HEK293 (cell line): Measurements from ENCODE around the gene SLC1A3.

Experiments used
- CTCF ChIA-PET: fragments of 350-600 bp; formaldehyde crosslinking; extraction: SDS; loops from one replicate; lab custom pipeline; 2021; ENCODE audit warnings: antibody characterized with exemption; lab: Yijun Ruan, JAX
- POLR2A ChIA-PET: fragments of 300-600 bp; formaldehyde crosslinking; extraction: SDS; loops from one replicate; lab custom pipeline; 2020; ENCODE audit warnings: antibody characterized with exemption, inconsistent platforms; lab: Yijun Ruan, JAX
- H3K27ac ChIP-seq: fragments of 200-500 bp; sonication (Bioruptor generic); 2 replicates; pipeline ENCODE4 v1.5.1; 2014; ENCODE audit warnings: low read depth, low read length, control low read depth, inconsistent platforms; ENCODE audit errors: extremely low read depth
- H3K36me3 ChIP-seq, 2 experiments: fragments of 200-500 bp in 1 of 2; sonication (Bioruptor generic) in 1 of 2; 1 replicate in 1 of 2; 2 replicates in 1 of 2; pipeline ENCODE4 v1.5.1; 2014 to 2017; ENCODE audit warnings: inconsistent platforms in 2 of 2, low read length in 2 of 2; ENCODE audit not compliant: control insufficient read depth in 2 of 2, insufficient read depth in 1 of 2
- H3K4me1 ChIP-seq: fragments of 200-500 bp; sonication (Bioruptor generic); 2 replicates; pipeline ENCODE4 v1.5.1; 2014; ENCODE audit warnings: mild to moderate bottlenecking, low read length, inconsistent platforms; ENCODE audit not compliant: control insufficient read depth, insufficient read depth
- H3K4me3 ChIP-seq: 2 replicates; pipeline ENCODE4 v1.5.1; 2011; ENCODE audit warnings: low read depth, mild to moderate bottlenecking, control low read depth, low read length, moderate library complexity
- H3K9me3 ChIP-seq: fragments of 200-500 bp; sonication (Bioruptor generic); 2 replicates; pipeline ENCODE4 v1.5.1; 2014; ENCODE audit warnings: low read depth, low read length, inconsistent platforms; ENCODE audit not compliant: control insufficient read depth, insufficient read depth
- HOXC10 ChIP-seq: sonication (generic); formaldehyde crosslinking; IDR thresholded peaks from 2 replicates; pipeline ENCODE4 v1.8.1; 2023; ENCODE audit warnings: mild to moderate bottlenecking, missing genetic modification reagents
- KLF1 ChIP-seq: fragments of 450-650 bp; formaldehyde crosslinking; IDR thresholded peaks from 2 replicates; pipeline ENCODE4 v1.5.1; 2016; ENCODE audit warnings: missing biosample characterization, missing genetic modification characterization
- KLF7 ChIP-seq: fragments of 450-650 bp; formaldehyde crosslinking; IDR thresholded peaks from 2 replicates; pipeline ENCODE4 v1.5.1; 2016; ENCODE audit warnings: missing biosample characterization, missing genetic modification characterization, borderline replicate concordance
- KLF8 ChIP-seq: fragments of 450-650 bp; formaldehyde crosslinking; IDR thresholded peaks from 2 replicates; pipeline ENCODE4 v1.5.1; 2016; ENCODE audit warnings: missing biosample characterization, missing genetic modification characterization
- TCF7L2 ChIP-seq: IDR thresholded peaks from 2 replicates; pipeline ENCODE4 v1.6.1; 2011; ENCODE audit warnings: low read depth, mild to moderate bottlenecking, inconsistent platforms, low read length, moderate library complexity, borderline replicate concordance
- ZBTB21 ChIP-seq: fragments of 450-650 bp; formaldehyde crosslinking; IDR thresholded peaks from 2 replicates; pipeline ENCODE4 v1.5.1; 2017; ENCODE audit warnings: missing biosample characterization, missing genetic modification characterization
- ZNF112 ChIP-seq: fragments of 450-650 bp; formaldehyde crosslinking; IDR thresholded peaks from 2 replicates; pipeline ENCODE4 v1.5.0; 2017; ENCODE audit warnings: missing biosample characterization, missing genetic modification characterization
- ZNF169 ChIP-seq: fragments of 450-650 bp; formaldehyde crosslinking; IDR thresholded peaks from 2 replicates; pipeline ENCODE4 v1.5.1; 2016; ENCODE audit warnings: missing biosample characterization, missing genetic modification characterization
- ZNF184 ChIP-seq: fragments of 450-650 bp; IDR thresholded peaks from 2 replicates; pipeline ENCODE4 v1.5.1; 2018; ENCODE audit warnings: missing biosample characterization, mild to moderate bottlenecking, missing genetic modification characterization
- ZNF37A ChIP-seq: fragments of 450-650 bp; IDR thresholded peaks from 2 replicates; pipeline ENCODE4 v1.5.1; 2018; ENCODE audit warnings: missing biosample characterization, missing genetic modification characterization
- ZNF423 ChIP-seq: fragments of 450-650 bp; formaldehyde crosslinking; IDR thresholded peaks from 2 replicates; pipeline ENCODE4 v1.5.1; 2016; ENCODE audit warnings: missing biosample characterization, missing genetic modification characterization
- ZNF48 ChIP-seq: fragments of 450-650 bp; formaldehyde crosslinking; IDR thresholded peaks from 2 replicates; pipeline ENCODE4 v1.5.1; 2016; ENCODE audit warnings: missing biosample characterization, missing genetic modification characterization
- ZNF514 ChIP-seq: fragments of 450-650 bp; formaldehyde crosslinking; IDR thresholded peaks from 2 replicates; pipeline ENCODE4 v1.5.1; 2016; ENCODE audit warnings: missing biosample characterization, missing genetic modification characterization
- ZNF558 ChIP-seq: fragments of 450-650 bp; formaldehyde crosslinking; IDR thresholded peaks from 2 replicates; pipeline ENCODE4 v1.5.1; 2016; ENCODE audit warnings: missing biosample characterization, missing genetic modification characterization
- ZNF585B ChIP-seq: fragments of 450-650 bp; formaldehyde crosslinking; IDR thresholded peaks from 2 replicates; pipeline ENCODE4 v1.5.1; 2016; ENCODE audit warnings: missing biosample characterization, missing genetic modification characterization
- ZSCAN16 ChIP-seq: fragments of 450-650 bp; formaldehyde crosslinking; IDR thresholded peaks from 2 replicates; pipeline ENCODE4 v1.5.1; 2016; ENCODE audit warnings: missing biosample characterization, missing genetic modification characterization
- ZSCAN30 ChIP-seq: fragments of 450-650 bp; IDR thresholded peaks from 2 replicates; pipeline ENCODE4 v1.5.1; 2018; ENCODE audit warnings: missing biosample characterization, mild to moderate bottlenecking, missing genetic modification characterization, moderate library complexity
- TF ChIP-seq, protein P1 (sequence below): fragments of 450-650 bp; formaldehyde crosslinking; IDR thresholded peaks from 2 replicates; pipeline ENCODE4 v1.5.1; 2017; ENCODE audit warnings: missing biosample characterization, missing genetic modification characterization
- TF ChIP-seq, protein P2 (sequence below): fragments of 450-650 bp; formaldehyde crosslinking; IDR thresholded peaks from 2 replicates; pipeline ENCODE4 v1.5.1; 2016; ENCODE audit warnings: missing biosample characterization, missing genetic modification characterization, borderline replicate concordance
- TF ChIP-seq, protein P3 (sequence below): fragments of 450-650 bp; IDR thresholded peaks from 2 replicates; pipeline ENCODE4 v1.5.1; 2018; ENCODE audit warnings: missing biosample characterization, mild to moderate bottlenecking, missing genetic modification characterization

Gene SLC1A3

DNA sequence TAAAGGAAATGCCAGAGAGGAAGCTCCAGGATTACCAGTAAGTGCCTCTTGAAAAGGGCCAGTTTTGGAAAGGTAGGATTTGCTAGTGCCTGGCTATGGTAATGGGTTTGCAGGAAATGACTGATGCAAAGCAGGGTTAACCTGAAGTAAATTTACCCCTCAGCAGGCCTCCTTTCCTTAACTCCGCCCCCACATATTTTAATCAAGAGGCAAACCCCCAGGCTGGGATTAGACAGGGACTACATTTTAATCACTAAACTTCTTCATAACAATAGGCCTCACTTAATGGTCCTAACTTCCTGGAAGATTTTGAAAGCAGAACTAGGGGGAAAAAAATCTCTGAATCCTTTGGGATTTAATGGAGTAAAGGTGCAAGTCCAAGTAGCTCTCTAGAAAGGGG is 10.2 kb upstream of the SLC1A3 start:
- TF ChIP-seq ZNF37A (no peak), ZNF112 (tag by site-specific recombination) (no peak), ZSCAN16 (no peak), ZNF184 (tag by site-specific recombination) (no peak), ZNF514 (tag by site-specific recombination) (no peak), ZNF423 (tag by site-specific recombination) (no peak), ZSCAN30 (tag by site-specific recombination) (no peak), TCF7L2 (no peak), ZBTB21 (tag by site-specific recombination) (no peak), ZNF48 (tag by site-specific recombination) (no peak), ZNF169 (tag by site-specific recombination) (no peak), ZNF585B (no peak), KLF8 (tag by site-specific recombination) (no peak), ZNF558 (tag by site-specific recombination) (no peak), HOXC10 (CRISPR knock-in tag) (no peak)
- TF ChIP-seq, protein P1, sequence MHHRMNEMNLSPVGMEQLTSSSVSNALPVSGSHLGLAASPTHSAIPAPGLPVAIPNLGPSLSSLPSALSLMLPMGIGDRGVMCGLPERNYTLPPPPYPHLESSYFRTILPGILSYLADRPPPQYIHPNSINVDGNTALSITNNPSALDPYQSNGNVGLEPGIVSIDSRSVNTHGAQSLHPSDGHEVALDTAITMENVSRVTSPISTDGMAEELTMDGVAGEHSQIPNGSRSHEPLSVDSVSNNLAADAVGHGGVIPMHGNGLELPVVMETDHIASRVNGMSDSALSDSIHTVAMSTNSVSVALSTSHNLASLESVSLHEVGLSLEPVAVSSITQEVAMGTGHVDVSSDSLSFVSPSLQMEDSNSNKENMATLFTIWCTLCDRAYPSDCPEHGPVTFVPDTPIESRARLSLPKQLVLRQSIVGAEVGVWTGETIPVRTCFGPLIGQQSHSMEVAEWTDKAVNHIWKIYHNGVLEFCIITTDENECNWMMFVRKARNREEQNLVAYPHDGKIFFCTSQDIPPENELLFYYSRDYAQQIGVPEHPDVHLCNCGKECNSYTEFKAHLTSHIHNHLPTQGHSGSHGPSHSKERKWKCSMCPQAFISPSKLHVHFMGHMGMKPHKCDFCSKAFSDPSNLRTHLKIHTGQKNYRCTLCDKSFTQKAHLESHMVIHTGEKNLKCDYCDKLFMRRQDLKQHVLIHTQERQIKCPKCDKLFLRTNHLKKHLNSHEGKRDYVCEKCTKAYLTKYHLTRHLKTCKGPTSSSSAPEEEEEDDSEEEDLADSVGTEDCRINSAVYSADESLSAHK (tag by site-specific recombination), result no peak
- TF ChIP-seq, protein P2, sequence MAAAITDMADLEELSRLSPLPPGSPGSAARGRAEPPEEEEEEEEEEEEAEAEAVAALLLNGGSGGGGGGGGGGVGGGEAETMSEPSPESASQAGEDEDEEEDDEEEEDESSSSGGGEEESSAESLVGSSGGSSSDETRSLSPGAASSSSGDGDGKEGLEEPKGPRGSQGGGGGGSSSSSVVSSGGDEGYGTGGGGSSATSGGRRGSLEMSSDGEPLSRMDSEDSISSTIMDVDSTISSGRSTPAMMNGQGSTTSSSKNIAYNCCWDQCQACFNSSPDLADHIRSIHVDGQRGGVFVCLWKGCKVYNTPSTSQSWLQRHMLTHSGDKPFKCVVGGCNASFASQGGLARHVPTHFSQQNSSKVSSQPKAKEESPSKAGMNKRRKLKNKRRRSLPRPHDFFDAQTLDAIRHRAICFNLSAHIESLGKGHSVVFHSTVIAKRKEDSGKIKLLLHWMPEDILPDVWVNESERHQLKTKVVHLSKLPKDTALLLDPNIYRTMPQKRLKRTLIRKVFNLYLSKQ (tag by site-specific recombination), result no peak
- TF ChIP-seq, all 188 proteins: peak for 0
- CTCF ChIA-PET, result interaction anchor here (0.7 to 1.3 kb wide), 2 partner anchors 97 to 137 kb away, joined by 4 read pairs; no protein-coding TSS in a partner anchor
- Histone ChIP-seq H3K4me3 (no peak overlapping the region), H3K9me3 (no peaks in the 10 kb centered on the region), H3K4me1 (no peaks in the 10 kb centered on the region), H3K27ac (no peak overlapping the region), H3K36me3 (no peaks in the 10 kb centered on the region)
- POLR2A ChIA-PET, result no interaction called here

DNA sequence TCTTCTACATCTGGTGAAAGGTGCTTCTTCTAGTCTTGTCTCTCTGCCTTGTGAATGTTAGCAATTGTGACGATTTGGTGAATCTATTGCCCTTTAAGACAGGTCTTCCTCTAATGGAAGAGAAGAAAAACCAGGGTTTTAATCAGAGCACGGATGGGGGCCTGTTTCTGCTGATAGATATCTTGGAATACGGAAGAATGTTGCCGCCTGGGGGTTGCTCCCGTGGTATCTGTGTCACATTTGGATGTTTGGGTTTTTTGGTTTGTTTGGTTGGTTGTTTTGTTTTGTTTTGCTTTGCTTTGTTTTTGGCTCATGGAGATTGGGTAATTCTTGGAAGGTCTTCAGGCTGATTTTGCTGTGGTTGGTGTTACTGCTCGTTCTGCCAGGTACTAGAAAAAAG is 9.7 kb upstream of the SLC1A3 start:
- ChIA-PET POLR2A (no interaction called here), CTCF (no interaction called here)
- H3K4me1 ChIP-seq, result no peaks in the 10 kb centered on the region
- no peaks in the 10 kb centered on the region for H3K9me3 ChIP-seq
- H3K4me3 ChIP-seq, result no peak overlapping the region
- TF ChIP-seq KLF1 (tag by site-specific recombination), result no peak
- TF ChIP-seq KLF7, result no peak
- TF ChIP-seq ZSCAN30 (tag by site-specific recombination), result no peak
- TF ChIP-seq, protein P3, sequence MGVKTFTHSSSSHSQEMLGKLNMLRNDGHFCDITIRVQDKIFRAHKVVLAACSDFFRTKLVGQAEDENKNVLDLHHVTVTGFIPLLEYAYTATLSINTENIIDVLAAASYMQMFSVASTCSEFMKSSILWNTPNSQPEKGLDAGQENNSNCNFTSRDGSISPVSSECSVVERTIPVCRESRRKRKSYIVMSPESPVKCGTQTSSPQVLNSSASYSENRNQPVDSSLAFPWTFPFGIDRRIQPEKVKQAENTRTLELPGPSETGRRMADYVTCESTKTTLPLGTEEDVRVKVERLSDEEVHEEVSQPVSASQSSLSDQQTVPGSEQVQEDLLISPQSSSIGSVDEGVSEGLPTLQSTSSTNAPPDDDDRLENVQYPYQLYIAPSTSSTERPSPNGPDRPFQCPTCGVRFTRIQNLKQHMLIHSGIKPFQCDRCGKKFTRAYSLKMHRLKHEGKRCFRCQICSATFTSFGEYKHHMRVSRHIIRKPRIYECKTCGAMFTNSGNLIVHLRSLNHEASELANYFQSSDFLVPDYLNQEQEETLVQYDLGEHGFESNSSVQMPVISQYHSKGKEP (tag by site-specific recombination), result no peak
- no peak for TF ChIP-seq HOXC10 (CRISPR knock-in tag)
- no peak for TF ChIP-seq ZNF585B
- H3K36me3 ChIP-seq, result no peaks in the 10 kb centered on the region
- no peak overlapping the region for H3K27ac ChIP-seq
